Liver (tissue), 3 donors: Measurements from ENCODE around the gene TBRG4.

ENCODE experiments used
- ATF3 ChIP-seq: IDR thresholded peaks from 2 replicates; pipeline ENCODE4 v1.6.1; 2016; ENCODE audit warnings: antibody characterized with exemption
- RAD21 ChIP-seq, 2 donors: IDR thresholded peaks; 2 replicates each; pipeline ENCODE4 v1.6.1; 2016; ENCODE audit warnings: antibody characterized with exemption in 2 of 2, mild to moderate bottlenecking in 2 of 2
- SP1 ChIP-seq: IDR thresholded peaks from 2 replicates; pipeline ENCODE4 v1.6.1; 2018; ENCODE audit warnings: antibody characterized with exemption, mild to moderate bottlenecking
- TAF1 ChIP-seq: conservative IDR thresholded peaks from 2 replicates; pipeline ENCODE4 v1.6.1; 2016; ENCODE audit warnings: antibody characterized with exemption, mild to moderate bottlenecking
- YY1 ChIP-seq: IDR thresholded peaks from 2 replicates; pipeline ENCODE4 v1.6.1; 2016; ENCODE audit warnings: antibody characterized with exemption, mild to moderate bottlenecking
- TF ChIP-seq, protein P1 (sequence below): fragments of 150-350 bp; IDR thresholded peaks from 2 replicates; pipeline ENCODE4 v1.5.1; 2017; ENCODE audit warnings: improper control_type of control experiment, low read depth, low read length; ENCODE audit not compliant: missing input control
- TF ChIP-seq, protein P2 (sequence below): IDR thresholded peaks from 2 replicates; pipeline ENCODE4 v1.6.1; 2016; ENCODE audit warnings: antibody characterized with exemption, mild to moderate bottlenecking
- donor health status: healthy.
- donor health status: healthy.

DNA sequence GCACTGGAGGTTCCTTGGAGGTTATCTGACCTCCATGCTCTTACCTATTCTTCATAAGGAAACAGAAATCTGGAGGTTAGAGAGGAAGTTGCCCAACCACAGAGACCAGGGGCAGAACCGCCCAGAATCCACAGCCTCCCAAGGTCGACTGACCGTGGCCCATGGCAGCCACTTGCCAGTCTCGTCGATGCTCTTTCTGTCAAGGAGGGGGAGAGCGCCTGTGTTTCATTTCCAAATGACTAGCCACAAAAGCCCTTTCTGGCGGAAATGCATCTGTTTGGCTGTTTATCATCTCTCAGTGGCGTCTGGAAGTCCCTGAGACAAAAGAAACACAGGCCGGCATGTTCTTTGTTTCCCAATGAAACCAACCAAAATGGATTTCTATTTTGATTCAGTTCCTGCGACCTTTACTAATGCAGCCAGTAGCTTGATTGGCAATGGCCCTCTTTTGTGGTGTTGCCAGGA lies 49.0 kb upstream of the TBRG4 start:
- TF ChIP-seq, protein P1, sequence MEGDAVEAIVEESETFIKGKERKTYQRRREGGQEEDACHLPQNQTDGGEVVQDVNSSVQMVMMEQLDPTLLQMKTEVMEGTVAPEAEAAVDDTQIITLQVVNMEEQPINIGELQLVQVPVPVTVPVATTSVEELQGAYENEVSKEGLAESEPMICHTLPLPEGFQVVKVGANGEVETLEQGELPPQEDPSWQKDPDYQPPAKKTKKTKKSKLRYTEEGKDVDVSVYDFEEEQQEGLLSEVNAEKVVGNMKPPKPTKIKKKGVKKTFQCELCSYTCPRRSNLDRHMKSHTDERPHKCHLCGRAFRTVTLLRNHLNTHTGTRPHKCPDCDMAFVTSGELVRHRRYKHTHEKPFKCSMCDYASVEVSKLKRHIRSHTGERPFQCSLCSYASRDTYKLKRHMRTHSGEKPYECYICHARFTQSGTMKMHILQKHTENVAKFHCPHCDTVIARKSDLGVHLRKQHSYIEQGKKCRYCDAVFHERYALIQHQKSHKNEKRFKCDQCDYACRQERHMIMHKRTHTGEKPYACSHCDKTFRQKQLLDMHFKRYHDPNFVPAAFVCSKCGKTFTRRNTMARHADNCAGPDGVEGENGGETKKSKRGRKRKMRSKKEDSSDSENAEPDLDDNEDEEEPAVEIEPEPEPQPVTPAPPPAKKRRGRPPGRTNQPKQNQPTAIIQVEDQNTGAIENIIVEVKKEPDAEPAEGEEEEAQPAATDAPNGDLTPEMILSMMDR: no peak
- TF ChIP-seq YY1: no peak
- TF ChIP-seq SP1: no peak
- no peak for TF ChIP-seq ATF3
- TF ChIP-seq, protein P2, sequence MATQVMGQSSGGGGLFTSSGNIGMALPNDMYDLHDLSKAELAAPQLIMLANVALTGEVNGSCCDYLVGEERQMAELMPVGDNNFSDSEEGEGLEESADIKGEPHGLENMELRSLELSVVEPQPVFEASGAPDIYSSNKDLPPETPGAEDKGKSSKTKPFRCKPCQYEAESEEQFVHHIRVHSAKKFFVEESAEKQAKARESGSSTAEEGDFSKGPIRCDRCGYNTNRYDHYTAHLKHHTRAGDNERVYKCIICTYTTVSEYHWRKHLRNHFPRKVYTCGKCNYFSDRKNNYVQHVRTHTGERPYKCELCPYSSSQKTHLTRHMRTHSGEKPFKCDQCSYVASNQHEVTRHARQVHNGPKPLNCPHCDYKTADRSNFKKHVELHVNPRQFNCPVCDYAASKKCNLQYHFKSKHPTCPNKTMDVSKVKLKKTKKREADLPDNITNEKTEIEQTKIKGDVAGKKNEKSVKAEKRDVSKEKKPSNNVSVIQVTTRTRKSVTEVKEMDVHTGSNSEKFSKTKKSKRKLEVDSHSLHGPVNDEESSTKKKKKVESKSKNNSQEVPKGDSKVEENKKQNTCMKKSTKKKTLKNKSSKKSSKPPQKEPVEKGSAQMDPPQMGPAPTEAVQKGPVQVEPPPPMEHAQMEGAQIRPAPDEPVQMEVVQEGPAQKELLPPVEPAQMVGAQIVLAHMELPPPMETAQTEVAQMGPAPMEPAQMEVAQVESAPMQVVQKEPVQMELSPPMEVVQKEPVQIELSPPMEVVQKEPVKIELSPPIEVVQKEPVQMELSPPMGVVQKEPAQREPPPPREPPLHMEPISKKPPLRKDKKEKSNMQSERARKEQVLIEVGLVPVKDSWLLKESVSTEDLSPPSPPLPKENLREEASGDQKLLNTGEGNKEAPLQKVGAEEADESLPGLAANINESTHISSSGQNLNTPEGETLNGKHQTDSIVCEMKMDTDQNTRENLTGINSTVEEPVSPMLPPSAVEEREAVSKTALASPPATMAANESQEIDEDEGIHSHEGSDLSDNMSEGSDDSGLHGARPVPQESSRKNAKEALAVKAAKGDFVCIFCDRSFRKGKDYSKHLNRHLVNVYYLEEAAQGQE: no peak
- no peak for TF ChIP-seq TAF1
- no peak for TF ChIP-seq RAD21 (IDR thresholded peaks at IDR 0.05)
